ENCODE data around the gene ASTN2.

The ASTN2 gene

DNA sequence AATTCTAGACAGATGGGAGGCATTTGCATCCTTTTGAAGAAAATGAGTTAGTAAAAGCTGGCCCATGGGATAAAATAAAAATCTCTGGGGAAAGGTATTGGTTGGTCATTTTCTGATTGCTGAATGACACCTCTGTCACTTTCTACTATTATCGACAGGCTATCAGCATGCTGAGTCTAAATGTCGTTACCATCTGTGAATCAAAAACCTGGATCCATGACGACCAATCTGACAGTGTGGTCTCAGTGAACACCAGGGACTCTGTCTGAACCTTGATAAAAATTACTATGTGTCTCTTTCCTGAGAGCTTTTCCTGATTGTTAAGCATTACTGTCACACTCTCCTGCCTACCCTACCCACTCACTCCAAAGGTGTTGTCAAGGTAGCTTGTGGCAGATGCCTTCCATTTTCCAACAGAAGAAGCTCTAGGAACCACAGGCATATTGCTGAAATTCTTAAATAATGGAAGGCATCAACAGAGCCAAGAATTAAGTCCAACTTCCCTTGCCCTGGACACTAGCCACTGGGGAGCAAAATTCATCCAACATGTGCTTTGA, 12.6 kb upstream of the ASTN2 start:
- no peak for DNase-seq (ENCODE audit: low read depth)

DNA sequence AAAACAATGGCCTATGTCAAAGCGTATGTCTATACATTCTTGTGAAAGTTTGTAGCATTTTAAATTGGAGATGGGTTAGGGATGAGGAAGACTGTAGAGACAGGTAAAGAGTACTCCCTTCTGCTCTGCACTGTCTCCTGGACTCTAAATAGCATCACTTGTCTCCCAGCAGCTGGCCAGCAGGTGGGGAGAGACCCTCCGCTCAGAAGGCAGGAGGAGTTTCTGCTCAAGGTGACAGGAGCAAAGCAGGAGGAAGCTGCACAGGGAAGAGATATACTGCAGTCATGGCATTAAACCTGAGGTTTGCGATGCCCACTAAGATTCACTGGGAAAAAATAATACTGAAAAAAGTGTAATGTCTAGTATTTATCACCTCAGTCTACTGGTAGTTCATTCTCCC, 10.7 kb upstream of the ASTN2 start:
- TF ChIP-seq CTCF (IDR thresholded peaks at IDR 0.05; ENCODE audit: low read depth, low read length) (no peak), MYC (IDR thresholded peaks at IDR 0.05; ENCODE audit: low read depth, low read length) (no peak)
- no peak overlapping the region for H3K4me3 ChIP-seq (ENCODE audit: low read depth, low read length)
- DNase-seq (ENCODE audit: low read depth), result no peak

More for the DNA sequence above, 12.6 kb upstream of the ASTN2 start:
- TF ChIP-seq, protein P1, sequence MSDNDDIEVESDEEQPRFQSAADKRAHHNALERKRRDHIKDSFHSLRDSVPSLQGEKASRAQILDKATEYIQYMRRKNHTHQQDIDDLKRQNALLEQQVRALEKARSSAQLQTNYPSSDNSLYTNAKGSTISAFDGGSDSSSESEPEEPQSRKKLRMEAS (IDR thresholded peaks at IDR 0.05; ENCODE audit: low read depth, low read length), result no peak
- H3K4me3 ChIP-seq (ENCODE audit: low read depth, low read length), result no peak overlapping the region

GRCh38 chr9:117424291-117424690, 9.4 kb upstream of the ASTN2 start:
- H3K4me3 ChIP-seq (ENCODE audit: low read depth, low read length), result no peak overlapping the region
- TF ChIP-seq MYC (IDR thresholded peaks at IDR 0.05; ENCODE audit: low read depth, low read length) (no peak), POLR2A (IDR thresholded peaks at IDR 0.05; ENCODE audit: extremely low read depth, insufficient read length) (no peak), CTCF (IDR thresholded peaks at IDR 0.05; ENCODE audit: low read depth, low read length) (no peak)
- TF ChIP-seq, protein P1 (IDR thresholded peaks at IDR 0.05; ENCODE audit: low read depth, low read length), result no peak

DNA sequence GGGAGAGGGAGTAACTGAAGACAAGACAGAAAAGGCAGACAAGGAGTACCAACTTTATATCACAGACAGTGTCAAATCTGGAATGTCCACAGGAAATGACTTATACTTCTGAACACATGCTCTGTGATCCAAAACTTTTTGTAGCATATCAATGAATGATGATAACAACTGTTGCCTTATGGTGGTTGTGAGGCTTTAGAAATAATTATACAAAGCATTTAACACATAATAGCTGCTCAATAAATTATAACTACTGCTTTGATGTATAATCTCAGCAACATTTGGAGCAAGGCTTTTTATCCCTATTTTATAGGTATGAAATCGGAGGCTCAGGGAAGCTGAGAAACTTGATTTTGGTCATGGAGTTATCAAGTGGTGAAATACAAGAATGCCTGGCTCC, 3.3 kb upstream of the ASTN2 start:
- no peak for TF ChIP-seq POLR2A (IDR thresholded peaks at IDR 0.05; ENCODE audit: extremely low read depth, insufficient read length)
- no peak for TF ChIP-seq MYC (IDR thresholded peaks at IDR 0.05; ENCODE audit: low read depth, low read length)
- no peak for TF ChIP-seq CTCF (IDR thresholded peaks at IDR 0.05; ENCODE audit: low read depth, low read length)
- TF ChIP-seq, protein P1 (IDR thresholded peaks at IDR 0.05; ENCODE audit: low read depth, low read length), result no peak
- no peak for DNase-seq (ENCODE audit: low read depth)
- no peak overlapping the region for H3K4me3 ChIP-seq (ENCODE audit: low read depth, low read length)

More at GRCh38 chr9:117424291-117424690, 9.4 kb upstream of the ASTN2 start:
- DNase-seq (ENCODE audit: low read depth), result no peak

GRCh38 chr9:117416856-117417255, 2.0 kb upstream of the ASTN2 start:
- H3K4me3 ChIP-seq (ENCODE audit: low read depth, low read length), result no peak overlapping the region
- TF ChIP-seq CTCF (IDR thresholded peaks at IDR 0.05; ENCODE audit: low read depth, low read length), result no peak
- no peak for DNase-seq (ENCODE audit: low read depth)

- TF ChIP-seq POLR2A (IDR thresholded peaks at IDR 0.05; ENCODE audit: extremely low read depth, insufficient read length) (no peak), MYC (IDR thresholded peaks at IDR 0.05; ENCODE audit: low read depth, low read length) (no peak), CTCF (IDR thresholded peaks at IDR 0.05; ENCODE audit: low read depth, low read length) (no peak)
- TF ChIP-seq, protein P1 (IDR thresholded peaks at IDR 0.05; ENCODE audit: low read depth, low read length), result no peak
- no peak overlapping the region for H3K4me3 ChIP-seq (ENCODE audit: low read depth, low read length)
- DNase-seq (ENCODE audit: low read depth), result no peak
These were observed 579 bp upstream of the ASTN2 start for GRCh38 chr9:117415358-117415914.
